Progenitor cell of endocrine pancreas (in vitro differentiated cells): Measurements from ENCODE around the gene RECQL5. TPM values are rescaled to one million over a fixed set of nuclear protein-coding genes. Genes with fewer than 3 reads are reported as not detected.
A peak's percentile ranks its signal among the peaks of the same experiment; 100 is the strongest.

Source experiments
- DNase-seq: peaks from one replicate; pipeline ENCODE4 v3.0.0; 2021; ENCODE audit warnings: low spot score; ENCODE audit not compliant: unreplicated experiment
- H3K27ac Mint-ChIP-seq: 2 replicates; pipeline ENCODE4 v1.8.0; 2021; ENCODE audit warnings: mild to moderate bottlenecking, moderate library complexity, mixed read lengths
- H3K27me3 Mint-ChIP-seq: 2 replicates; pipeline ENCODE4 v1.8.0; 2021; ENCODE audit warnings: mixed read lengths
- H3K36me3 Mint-ChIP-seq: 2 replicates; pipeline ENCODE4 v1.8.0; 2022; ENCODE audit warnings: mixed read lengths; ENCODE audit not compliant: insufficient read depth
- H3K4me1 Mint-ChIP-seq: 2 replicates; pipeline ENCODE4 v1.8.0; 2021; ENCODE audit warnings: low read depth, mixed read lengths
- H3K4me3 Mint-ChIP-seq: 2 replicates; pipeline ENCODE4 v1.8.0; 2021; ENCODE audit warnings: low read depth, mild to moderate bottlenecking, moderate library complexity, mixed read lengths
- H3K9me3 Mint-ChIP-seq: 2 replicates; pipeline ENCODE4 v1.8.0; 2021; ENCODE audit warnings: low read depth, mixed read lengths
- total RNA-seq: library from RNA; stranded (reverse); gene quantifications from 2 replicates; pipeline ENCODE4 v1.2.1, GENCODE V29; 2021
- TF ChIP-seq, protein P1 (sequence below): fragments of 200-600 bp; sonication (generic); IDR thresholded peaks from one replicate; pipeline ENCODE4 v1.5.0; 2021; ENCODE audit warnings: antibody characterized with exemption, mild to moderate bottlenecking; ENCODE audit not compliant: unreplicated experiment

RECQL5 gene
- total RNA-seq, 1 donor from 2014 or later: 67.7 TPM

- H3K9me3 Mint-ChIP-seq: no peaks in the 10 kb centered on the region
- H3K36me3 Mint-ChIP-seq: peaks cover 8% of the 10 kb centered on the region
- H3K27ac Mint-ChIP-seq: no peak overlapping the region
- peaks cover 10% of the 10 kb centered on the region for H3K4me1 Mint-ChIP-seq
- no peaks in the 10 kb centered on the region for H3K27me3 Mint-ChIP-seq
- no peak for DNase-seq
- TF ChIP-seq, protein P1, sequence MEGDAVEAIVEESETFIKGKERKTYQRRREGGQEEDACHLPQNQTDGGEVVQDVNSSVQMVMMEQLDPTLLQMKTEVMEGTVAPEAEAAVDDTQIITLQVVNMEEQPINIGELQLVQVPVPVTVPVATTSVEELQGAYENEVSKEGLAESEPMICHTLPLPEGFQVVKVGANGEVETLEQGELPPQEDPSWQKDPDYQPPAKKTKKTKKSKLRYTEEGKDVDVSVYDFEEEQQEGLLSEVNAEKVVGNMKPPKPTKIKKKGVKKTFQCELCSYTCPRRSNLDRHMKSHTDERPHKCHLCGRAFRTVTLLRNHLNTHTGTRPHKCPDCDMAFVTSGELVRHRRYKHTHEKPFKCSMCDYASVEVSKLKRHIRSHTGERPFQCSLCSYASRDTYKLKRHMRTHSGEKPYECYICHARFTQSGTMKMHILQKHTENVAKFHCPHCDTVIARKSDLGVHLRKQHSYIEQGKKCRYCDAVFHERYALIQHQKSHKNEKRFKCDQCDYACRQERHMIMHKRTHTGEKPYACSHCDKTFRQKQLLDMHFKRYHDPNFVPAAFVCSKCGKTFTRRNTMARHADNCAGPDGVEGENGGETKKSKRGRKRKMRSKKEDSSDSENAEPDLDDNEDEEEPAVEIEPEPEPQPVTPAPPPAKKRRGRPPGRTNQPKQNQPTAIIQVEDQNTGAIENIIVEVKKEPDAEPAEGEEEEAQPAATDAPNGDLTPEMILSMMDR: no peak
- H3K4me3 Mint-ChIP-seq: no peak overlapping the region
These were observed 26.0 kb upstream of the RECQL5 start for GRCh38 chr17:75692976-75693375.

DNA sequence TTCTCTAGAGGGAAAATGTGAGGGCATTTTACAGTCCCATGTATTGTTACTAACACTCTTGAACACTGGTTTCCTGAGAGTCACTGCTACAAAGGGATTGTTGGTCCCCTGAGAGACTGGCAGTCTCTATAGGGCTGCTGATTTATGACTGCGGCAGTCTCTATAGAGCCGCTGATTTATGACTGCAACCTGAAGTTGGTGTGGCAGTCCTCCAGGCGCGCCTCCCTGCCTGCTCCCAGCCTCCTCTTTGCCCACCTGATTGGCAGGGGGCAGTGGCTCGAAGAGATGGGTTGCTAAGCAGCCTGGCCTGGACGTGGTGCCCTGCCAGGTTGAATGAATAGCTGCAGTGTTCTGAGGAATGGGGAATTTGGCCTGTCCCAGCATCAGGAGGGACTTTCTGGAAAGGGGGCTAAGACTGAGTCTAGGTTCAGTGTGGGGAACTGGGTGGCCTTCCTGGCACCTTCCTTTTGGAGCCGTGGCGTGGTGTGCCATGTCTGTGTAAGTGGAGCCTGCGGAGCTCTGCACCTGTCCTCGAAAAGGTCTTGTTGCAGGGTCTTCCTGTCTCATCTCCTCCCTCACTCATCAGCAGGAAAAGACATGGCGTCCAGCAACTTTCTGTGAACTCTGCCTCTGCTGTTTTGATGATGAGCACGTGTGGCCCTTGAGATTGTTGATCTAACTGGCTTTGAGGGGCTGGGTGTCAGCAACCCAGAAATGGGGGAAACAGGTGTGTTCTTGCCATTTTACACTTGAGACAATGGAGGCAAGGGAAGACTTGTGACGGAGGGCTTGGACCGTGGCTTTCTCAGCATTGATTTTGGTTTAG is 25.1 kb upstream of the RECQL5 start:
- H3K27ac Mint-ChIP-seq: no peak overlapping the region
- no peaks in the 10 kb centered on the region for H3K9me3 Mint-ChIP-seq
- TF ChIP-seq, protein P1: no peak
- H3K4me3 Mint-ChIP-seq: no peak overlapping the region
- no peaks in the 10 kb centered on the region for H3K27me3 Mint-ChIP-seq
- peaks cover under 1% of the 10 kb centered on the region for H3K4me1 Mint-ChIP-seq
- H3K36me3 Mint-ChIP-seq: peaks cover 7% of the 10 kb centered on the region
- DNase-seq: no peak

GRCh38 chr17:75691371-75691791 is 24.4 kb upstream of the RECQL5 start:
- Mint-ChIP-seq H3K27me3 (no peaks in the 10 kb centered on the region), H3K4me3 (no peak overlapping the region), H3K9me3 (no peaks in the 10 kb centered on the region), H3K36me3 (peaks cover 7% of the 10 kb centered on the region), H3K27ac (peak overlapping the region; percentile 67), H3K4me1 (no peaks in the 10 kb centered on the region)
- TF ChIP-seq, protein P1: no peak
- DNase-seq: no peak

- Mint-ChIP-seq H3K9me3 (no peaks in the 10 kb centered on the region), H3K27me3 (no peaks in the 10 kb centered on the region), H3K36me3 (peaks cover 5% of the 10 kb centered on the region), H3K4me3 (no peak overlapping the region), H3K4me1 (no peaks in the 10 kb centered on the region), H3K27ac (no peak overlapping the region)
- TF ChIP-seq, protein P1: no peak
- no peak for DNase-seq
These were observed 22.5 kb upstream of the RECQL5 start for GRCh38 chr17:75689441-75689873.

DNA sequence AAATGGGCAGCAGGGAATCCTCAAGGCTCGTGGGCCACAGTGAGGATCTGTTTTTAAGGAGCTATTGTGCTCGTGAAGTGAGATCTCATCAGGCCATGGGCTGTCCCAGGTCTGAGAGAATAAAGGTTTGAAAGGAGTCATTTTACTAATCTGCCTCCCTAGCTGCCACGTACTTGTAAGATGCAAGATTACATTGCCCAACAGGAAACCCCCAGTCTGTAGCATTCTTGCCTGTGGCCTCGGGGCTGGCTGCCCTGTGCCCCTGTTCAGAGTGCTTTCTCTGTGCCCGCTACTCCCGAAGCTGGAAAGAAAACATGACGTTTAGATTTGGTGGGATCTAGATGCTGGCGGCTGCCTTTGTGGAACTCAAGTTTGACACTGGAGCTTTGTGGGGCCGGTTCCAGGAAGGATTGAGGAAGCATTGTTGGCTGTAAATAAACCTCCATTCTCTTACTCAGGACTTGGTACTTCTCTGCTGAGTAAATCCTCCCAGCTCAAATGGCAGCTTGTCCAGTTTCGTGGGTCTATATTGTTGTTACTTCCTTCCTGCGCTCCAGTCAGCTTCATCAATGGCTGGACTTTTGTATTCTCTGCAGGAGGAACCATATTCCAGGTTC is 21.4 kb upstream of the RECQL5 start:
- Mint-ChIP-seq H3K27me3 (no peaks in the 10 kb centered on the region), H3K9me3 (no peaks in the 10 kb centered on the region), H3K36me3 (peaks cover 4% of the 10 kb centered on the region), H3K4me1 (no peaks in the 10 kb centered on the region), H3K27ac (peak overlapping the region; percentile 27), H3K4me3 (no peak overlapping the region)
- no peak for DNase-seq
- TF ChIP-seq, protein P1: no peak
